KMS-11 (cell line): ENCODE results near the gene ATXN7L2.

Source experiments
- H2AFZ ChIP-seq: fragments of 200-600 bp; sonication (generic); 2 replicates; pipeline ENCODE4 v1.6.1; 2016; ENCODE audit warnings: antibody characterized with exemption, mixed run types, low read depth
- H3K27ac ChIP-seq: fragments of 200-600 bp; sonication (generic); 2 replicates; pipeline ENCODE4 v1.6.1; 2016; ENCODE audit warnings: mild to moderate bottlenecking, mixed run types
- H3K27me3 ChIP-seq: fragments of 200-600 bp; sonication (generic); 2 replicates; pipeline ENCODE4 v1.6.1; 2017; ENCODE audit warnings: mild to moderate bottlenecking, low read depth, mixed run types, moderate library complexity; ENCODE audit not compliant: insufficient read depth
- H3K36me3 ChIP-seq: fragments of 200-600 bp; sonication (generic); 2 replicates; pipeline ENCODE4 v1.6.1; 2017; ENCODE audit warnings: mild to moderate bottlenecking, mixed run types; ENCODE audit not compliant: insufficient read depth
- H3K4me1 ChIP-seq: fragments of 200-600 bp; sonication (generic); 2 replicates; pipeline ENCODE4 v1.6.1; 2016; ENCODE audit warnings: mild to moderate bottlenecking, low read depth, mixed run types; ENCODE audit not compliant: poor library complexity, severe bottlenecking
- H3K4me2 ChIP-seq: fragments of 200-600 bp; sonication (generic); 2 replicates; pipeline ENCODE4 v1.7.0; 2016; ENCODE audit warnings: mild to moderate bottlenecking, mixed run types
- H3K4me3 ChIP-seq: fragments of 200-600 bp; sonication (generic); IDR thresholded peaks from 2 replicates; pipeline ENCODE4 v1.6.1; 2017; ENCODE audit warnings: low read depth, low read length, mixed read lengths; ENCODE audit not compliant: insufficient read depth
- H3K79me2 ChIP-seq: fragments of 200-600 bp; sonication (generic); 2 replicates; pipeline ENCODE4 v1.6.1; 2016; ENCODE audit warnings: low read depth, mixed run types; ENCODE audit not compliant: insufficient read depth
- H3K9ac ChIP-seq: fragments of 200-600 bp; sonication (generic); 2 replicates; pipeline ENCODE4 v1.6.1; 2016; ENCODE audit warnings: mild to moderate bottlenecking, mixed run types
- H4K20me1 ChIP-seq: fragments of 200-600 bp; sonication (generic); 2 replicates; pipeline ENCODE4 v1.6.1; 2016; ENCODE audit warnings: mild to moderate bottlenecking, mixed run types; ENCODE audit not compliant: insufficient read depth
- CTCF ChIP-seq: fragments of 200-600 bp; sonication (generic); conservative IDR thresholded peaks from 2 replicates; pipeline ENCODE4 v1.6.1; 2017; ENCODE audit warnings: low read depth, mild to moderate bottlenecking, antibody characterized with exemption, low read length, moderate library complexity, mixed read lengths

The ATXN7L2 gene

GRCh38 chr1:109523706-109524105 is 40.0 kb downstream of the ATXN7L2 start:
- Histone ChIP-seq H3K4me3 (no peak overlapping the region), H3K4me1 (no peaks in the 10 kb centered on the region), H3K9ac (no peak overlapping the region), H3K79me2 (no peaks in the 10 kb centered on the region), H3K36me3 (no peaks in the 10 kb centered on the region), H4K20me1 (no peaks in the 10 kb centered on the region), H3K27me3 (no peaks in the 10 kb centered on the region), H3K4me2 (no peak overlapping the region), H3K27ac (no peak overlapping the region), H2AFZ (no peak overlapping the region)
- TF ChIP-seq CTCF = no peak

- Histone ChIP-seq H3K36me3 (no peaks in the 10 kb centered on the region), H3K4me3 (no peak overlapping the region), H3K9ac (no peak overlapping the region), H3K27me3 (no peaks in the 10 kb centered on the region), H3K4me2 (no peak overlapping the region), H2AFZ (no peak overlapping the region), H3K27ac (no peak overlapping the region), H4K20me1 (no peaks in the 10 kb centered on the region), H3K4me1 (no peaks in the 10 kb centered on the region), H3K79me2 (no peaks in the 10 kb centered on the region)
- TF ChIP-seq CTCF = no peak
Measured at GRCh38 chr1:109527098-109527811, 43.5 kb downstream of the ATXN7L2 start.

GRCh38 chr1:109527846-109528695 is 44.4 kb downstream of the ATXN7L2 start:
- Histone ChIP-seq H3K4me1 (peaks cover 7% of the 10 kb centered on the region), H3K4me3 (no peak overlapping the region), H3K79me2 (no peaks in the 10 kb centered on the region), H4K20me1 (no peaks in the 10 kb centered on the region), H2AFZ (no peak overlapping the region), H3K27ac (no peak overlapping the region), H3K9ac (no peak overlapping the region), H3K36me3 (no peaks in the 10 kb centered on the region), H3K4me2 (no peak overlapping the region), H3K27me3 (no peaks in the 10 kb centered on the region)
- no peak for TF ChIP-seq CTCF

GRCh38 chr1:109528712-109529111 is 45.0 kb downstream of the ATXN7L2 start:
- no peaks in the 10 kb centered on the region for H3K36me3 ChIP-seq
- H3K79me2 ChIP-seq = no peaks in the 10 kb centered on the region
- H3K4me1 ChIP-seq = peaks cover 8% of the 10 kb centered on the region
- no peak for TF ChIP-seq CTCF
- H4K20me1 ChIP-seq = no peaks in the 10 kb centered on the region
- no peak overlapping the region for H3K9ac ChIP-seq
- no peaks in the 10 kb centered on the region for H3K27me3 ChIP-seq
- H2AFZ ChIP-seq = no peak overlapping the region
- H3K27ac ChIP-seq = no peak overlapping the region
- H3K4me3 ChIP-seq = no peak overlapping the region
- H3K4me2 ChIP-seq = no peak overlapping the region
